T-helper 2 cell treated with Interferon-gamma antibody and Interleukin-4, amounts not matched to agents 5 μg/mL and 100 μg/mL, for 36 hours (primary cell): Measurements from ENCODE around the gene PTPRN2.

ENCODE experiments used
- DNase-seq: peaks from one replicate; pipeline ENCODE4 v3.0.0; 2021; ENCODE audit warnings: low spot score
- H3K27ac Mint-ChIP-seq: one replicate; pipeline ENCODE4 v1.8.0; 2021; ENCODE audit warnings: mild to moderate bottlenecking, mixed read lengths
- H3K27me3 Mint-ChIP-seq: one replicate; pipeline ENCODE4 v1.8.0; 2021; ENCODE audit warnings: low read depth, mixed read lengths
- H3K36me3 Mint-ChIP-seq: one replicate; pipeline ENCODE4 v1.8.0; 2021; ENCODE audit warnings: low read depth, mixed read lengths
- H3K4me1 Mint-ChIP-seq: one replicate; pipeline ENCODE4 v1.8.0; 2021; ENCODE audit warnings: low read depth, mixed read lengths
- H3K4me3 Mint-ChIP-seq: one replicate; pipeline ENCODE4 v1.8.0; 2022; ENCODE audit warnings: mild to moderate bottlenecking, moderate library complexity, mixed read lengths
- H3K9me3 Mint-ChIP-seq: one replicate; pipeline ENCODE4 v1.8.0; 2021; ENCODE audit warnings: mixed read lengths

PTPRN2 gene

GRCh38 chr7:158444501-158445420 is 142.9 kb downstream of the PTPRN2 start:
- no peak for DNase-seq
- H3K36me3 Mint-ChIP-seq: no peaks in the 10 kb centered on the region
- peaks cover 21% of the 10 kb centered on the region for H3K9me3 Mint-ChIP-seq
- H3K27ac Mint-ChIP-seq: no peak overlapping the region
- H3K4me3 Mint-ChIP-seq: no peak overlapping the region
- no peaks in the 10 kb centered on the region for H3K27me3 Mint-ChIP-seq
- no peaks in the 10 kb centered on the region for H3K4me1 Mint-ChIP-seq

- no peaks in the 10 kb centered on the region for H3K4me1 Mint-ChIP-seq
Observed at GRCh38 chr7:158443688-158444483, 143.7 kb downstream of the PTPRN2 start.

GRCh38 chr7:158443014-158443687 is 144.5 kb downstream of the PTPRN2 start:
- DNase-seq: no peak
- H3K27me3 Mint-ChIP-seq: no peaks in the 10 kb centered on the region

More at GRCh38 chr7:158443688-158444483, 143.7 kb downstream of the PTPRN2 start:
- DNase-seq: no peak
- H3K27me3 Mint-ChIP-seq: no peaks in the 10 kb centered on the region
- H3K4me3 Mint-ChIP-seq: no peak overlapping the region
- peaks cover 21% of the 10 kb centered on the region for H3K9me3 Mint-ChIP-seq
- H3K36me3 Mint-ChIP-seq: no peaks in the 10 kb centered on the region
- H3K27ac Mint-ChIP-seq: no peak overlapping the region

GRCh38 chr7:158442260-158442659 is 145.4 kb downstream of the PTPRN2 start:
- no peaks in the 10 kb centered on the region for H3K36me3 Mint-ChIP-seq
- H3K27me3 Mint-ChIP-seq: no peaks in the 10 kb centered on the region
- H3K9me3 Mint-ChIP-seq: peaks cover 21% of the 10 kb centered on the region
- no peak overlapping the region for H3K4me3 Mint-ChIP-seq
- H3K4me1 Mint-ChIP-seq: no peaks in the 10 kb centered on the region
- no peak for DNase-seq
- H3K27ac Mint-ChIP-seq: no peak overlapping the region

More at GRCh38 chr7:158443014-158443687, 144.5 kb downstream of the PTPRN2 start:
- Mint-ChIP-seq H3K4me1 (no peaks in the 10 kb centered on the region), H3K4me3 (no peak overlapping the region), H3K9me3 (peaks cover 21% of the 10 kb centered on the region), H3K27ac (no peak overlapping the region), H3K36me3 (no peaks in the 10 kb centered on the region)

GRCh38 chr7:158439035-158439434 is 148.6 kb downstream of the PTPRN2 start:
- Mint-ChIP-seq H3K36me3 (no peaks in the 10 kb centered on the region), H3K4me1 (no peaks in the 10 kb centered on the region), H3K4me3 (no peak overlapping the region), H3K27ac (no peak overlapping the region), H3K9me3 (peaks cover 21% of the 10 kb centered on the region), H3K27me3 (no peaks in the 10 kb centered on the region)
- DNase-seq: no peak

GRCh38 chr7:158432369-158433341 is 155.0 kb downstream of the PTPRN2 start:
- Mint-ChIP-seq H3K36me3 (no peaks in the 10 kb centered on the region), H3K4me1 (no peaks in the 10 kb centered on the region), H3K4me3 (no peak overlapping the region), H3K27ac (no peak overlapping the region), H3K9me3 (no peaks in the 10 kb centered on the region), H3K27me3 (no peaks in the 10 kb centered on the region)
- DNase-seq: no peak

- Mint-ChIP-seq H3K27me3 (no peaks in the 10 kb centered on the region), H3K4me3 (no peak overlapping the region), H3K36me3 (no peaks in the 10 kb centered on the region), H3K4me1 (no peaks in the 10 kb centered on the region), H3K9me3 (no peaks in the 10 kb centered on the region), H3K27ac (no peak overlapping the region)
- DNase-seq: no peak
Observed at GRCh38 chr7:158431941-158432347, 155.7 kb downstream of the PTPRN2 start.

GRCh38 chr7:158431055-158431940 is 156.3 kb downstream of the PTPRN2 start:
- no peaks in the 10 kb centered on the region for H3K36me3 Mint-ChIP-seq
- H3K27me3 Mint-ChIP-seq: no peaks in the 10 kb centered on the region
- DNase-seq: no peak
- H3K4me3 Mint-ChIP-seq: no peak overlapping the region
- no peaks in the 10 kb centered on the region for H3K9me3 Mint-ChIP-seq
- H3K4me1 Mint-ChIP-seq: no peaks in the 10 kb centered on the region
- no peak overlapping the region for H3K27ac Mint-ChIP-seq

- Mint-ChIP-seq H3K36me3 (no peaks in the 10 kb centered on the region), H3K27me3 (no peaks in the 10 kb centered on the region), H3K9me3 (no peaks in the 10 kb centered on the region), H3K4me3 (no peak overlapping the region), H3K4me1 (no peaks in the 10 kb centered on the region), H3K27ac (no peak overlapping the region)
- DNase-seq: no peak
Observed at GRCh38 chr7:158430308-158431034, 157.2 kb downstream of the PTPRN2 start.

GRCh38 chr7:158428837-158429753 is 158.5 kb downstream of the PTPRN2 start:
- Mint-ChIP-seq H3K4me3 (no peak overlapping the region), H3K27me3 (no peaks in the 10 kb centered on the region), H3K27ac (no peak overlapping the region), H3K4me1 (no peaks in the 10 kb centered on the region), H3K9me3 (no peaks in the 10 kb centered on the region), H3K36me3 (no peaks in the 10 kb centered on the region)
- DNase-seq: no peak

GRCh38 chr7:158428131-158428836 is 159.3 kb downstream of the PTPRN2 start:
- Mint-ChIP-seq H3K27ac (no peak overlapping the region), H3K4me3 (no peak overlapping the region), H3K36me3 (no peaks in the 10 kb centered on the region), H3K27me3 (no peaks in the 10 kb centered on the region), H3K9me3 (no peaks in the 10 kb centered on the region), H3K4me1 (no peaks in the 10 kb centered on the region)
- DNase-seq: no peak
